GM19328 (cell line): ENCODE measurements around the gene GNB3.
"Not testable (repeated sequence)": the region's sequence is repeated elsewhere in the genome, so short reads cannot be mapped to it uniquely, and the experiment has no call there.

Experiments used
- ATAC-seq: cut with Tn5 transposase; IDR thresholded peaks from one replicate; pipeline ENCODE4 v1.9.1; 2021; ENCODE audit warnings: mild to moderate bottlenecking, moderate library complexity; ENCODE audit not compliant: unreplicated experiment

The GNB3 gene

GRCh38 chr12:6874015-6874368, 33.3 kb downstream of the GNB3 start:
- not testable (repeated sequence) for ATAC-seq

DNA sequence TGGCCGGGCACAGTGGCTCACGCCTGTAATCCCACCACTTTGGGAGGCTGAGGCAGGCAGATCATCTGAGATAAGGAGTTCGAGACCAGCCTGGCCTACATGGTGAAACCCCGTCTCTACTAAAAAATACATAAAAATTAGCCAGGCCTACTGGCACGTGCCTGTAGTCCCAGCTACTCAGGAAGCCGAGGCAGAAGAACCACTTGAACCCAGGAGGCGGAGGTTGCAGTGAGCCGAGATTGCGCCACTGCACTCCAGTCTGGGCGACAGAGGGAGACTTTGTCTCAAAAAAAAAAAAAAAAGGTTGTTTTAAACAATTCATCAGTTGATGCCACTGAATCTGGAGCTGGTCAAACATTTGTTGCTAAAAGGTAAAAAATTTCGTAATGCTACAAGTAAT, 39.1 kb downstream of the GNB3 start:
- ATAC-seq = not testable (repeated sequence)

- ATAC-seq = no peak
Measured at GRCh38 chr12:6883252-6883651, 42.5 kb downstream of the GNB3 start.

DNA sequence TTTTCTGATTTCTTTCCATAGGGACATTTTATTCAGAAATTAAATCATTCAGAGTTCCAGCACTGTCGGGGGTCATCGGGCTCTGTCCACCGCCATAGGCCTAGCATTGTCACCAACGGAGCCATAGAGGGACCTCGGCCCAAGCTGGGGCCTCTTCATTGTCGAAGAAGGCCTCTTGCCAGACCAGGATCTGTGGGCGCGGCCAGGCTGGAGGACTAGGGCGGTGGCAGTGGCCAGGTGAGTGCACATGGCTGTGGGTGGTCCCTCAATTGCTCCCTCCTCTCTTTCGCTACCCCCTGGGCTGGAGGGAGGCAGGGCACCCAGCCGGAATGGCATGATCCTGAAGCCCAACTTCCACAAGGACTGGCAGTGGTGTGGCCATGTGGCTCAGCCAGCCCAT, 43.0 kb downstream of the GNB3 start:
- no peak for ATAC-seq

DNA sequence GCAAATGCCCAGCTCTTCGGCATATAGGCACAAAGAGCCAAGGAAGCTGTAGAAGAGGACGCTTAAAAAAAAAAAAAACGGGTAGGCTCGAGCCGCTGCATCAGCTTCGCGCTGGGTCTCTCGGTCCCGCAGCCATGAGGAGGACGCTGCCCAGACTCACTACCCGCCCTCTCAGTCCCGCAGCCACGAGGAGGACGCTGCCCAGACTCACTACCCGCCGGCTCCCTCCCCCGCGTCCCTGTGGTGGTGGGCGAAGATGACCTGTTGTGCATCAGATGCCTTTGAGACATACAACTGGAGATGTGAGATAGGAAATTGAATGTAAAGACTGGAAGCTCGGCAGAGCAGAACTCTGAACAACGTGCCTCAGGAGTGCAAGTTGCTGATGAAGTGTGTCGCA, 43.8 kb downstream of the GNB3 start:
- no peak for ATAC-seq

- ATAC-seq = not testable (repeated sequence)
Measured at GRCh38 chr12:6886206-6886999, 45.7 kb downstream of the GNB3 start.

DNA sequence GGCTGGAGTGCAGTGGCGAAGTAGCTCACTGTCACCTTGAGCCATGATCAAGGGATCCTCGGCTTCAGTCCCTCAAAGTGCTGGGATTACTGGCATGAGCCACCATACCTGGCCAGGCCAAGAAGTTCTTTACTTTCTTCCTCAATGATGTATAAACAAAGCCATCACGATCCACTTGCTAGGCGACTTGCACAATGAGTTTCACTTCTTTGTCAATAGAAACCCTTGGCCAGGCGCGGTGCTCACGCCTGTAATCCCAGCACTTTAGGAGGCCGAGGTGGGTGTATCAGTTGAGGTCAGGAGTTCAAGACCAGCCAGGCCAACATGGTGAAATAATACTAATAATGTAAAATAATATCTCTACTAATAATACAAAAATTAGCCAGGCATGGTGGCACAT, 46.7 kb downstream of the GNB3 start:
- no peak for ATAC-seq

- no peak for ATAC-seq
Measured at GRCh38 chr12:6888360-6888759, 47.6 kb downstream of the GNB3 start.

DNA sequence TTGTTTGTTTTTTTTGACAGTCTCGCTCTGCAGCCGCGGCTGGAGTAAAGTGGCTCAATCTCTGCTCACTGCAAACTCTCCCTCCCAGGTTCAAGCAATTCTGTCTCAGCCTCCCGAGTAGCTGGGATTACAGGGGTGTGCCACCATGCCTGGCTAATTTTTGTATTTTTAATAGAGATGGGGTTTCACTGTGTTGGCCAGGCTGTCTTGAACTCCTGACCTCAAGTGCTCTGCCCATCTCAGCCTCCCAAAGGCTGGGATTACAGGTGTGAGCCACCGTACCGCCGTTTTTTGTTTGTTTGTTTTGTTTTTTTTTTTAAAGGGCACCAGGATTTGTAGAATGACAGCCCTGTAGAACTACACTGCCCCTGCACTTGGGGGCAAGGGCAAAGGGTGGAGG, 48.1 kb downstream of the GNB3 start:
- not testable (repeated sequence) for ATAC-seq

- not testable (repeated sequence) for ATAC-seq
Measured at GRCh38 chr12:6889775-6890573, 49.2 kb downstream of the GNB3 start.

- ATAC-seq = peak; percentile 93
Measured at GRCh38 chr12:6890789-6891645, 50.3 kb downstream of the GNB3 start.

DNA sequence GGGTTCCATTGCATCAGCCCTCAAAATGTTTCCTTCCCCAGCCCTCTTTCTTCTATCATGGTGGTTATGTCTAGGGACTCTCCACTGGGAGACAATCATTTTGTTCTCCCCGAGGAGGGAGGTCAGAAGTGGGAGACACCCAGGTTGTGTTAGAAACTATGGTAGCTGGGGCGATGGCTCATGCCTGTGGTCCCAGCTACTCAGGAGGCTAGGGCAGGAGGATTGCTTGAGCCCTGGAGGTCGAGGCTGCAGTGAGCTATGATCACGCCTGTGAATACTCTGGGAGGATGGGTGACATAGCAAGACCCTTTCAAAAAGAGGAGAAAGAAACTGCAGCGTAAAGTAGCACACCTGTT, 50.9 kb downstream of the GNB3 start:
- no peak for ATAC-seq

DNA sequence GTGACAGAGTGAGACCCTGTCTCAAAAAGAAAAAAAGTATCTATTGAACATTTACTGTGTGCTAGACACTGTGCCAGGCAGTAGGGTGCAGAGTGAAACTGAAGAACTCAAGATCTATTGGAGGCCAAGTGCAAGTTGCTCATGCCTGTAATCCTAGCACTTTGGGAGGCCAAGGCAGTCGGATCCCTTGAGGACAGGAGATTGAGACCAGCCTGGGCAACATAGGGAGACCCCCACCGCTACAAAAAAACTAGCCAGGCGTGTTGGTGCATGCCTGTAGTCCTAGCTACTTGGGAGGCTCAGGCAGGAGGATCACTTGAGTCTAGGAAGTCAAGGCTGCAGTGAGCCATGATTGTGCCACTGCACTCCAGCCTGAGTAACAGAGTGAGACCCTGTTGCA, 52.0 kb downstream of the GNB3 start:
- not testable (repeated sequence) for ATAC-seq

- ATAC-seq = no peak
Measured at GRCh38 chr12:6894321-6894720, 53.6 kb downstream of the GNB3 start.
